Left ventricle myocardium inferior (tissue), 1 donor: ENCODE measurements around the gene SAFB. TPM values are rescaled to one million over a fixed set of nuclear protein-coding genes. Genes with fewer than 3 reads are reported as not detected.

Experiments used
- DNase-seq: peaks from one replicate; pipeline ENCODE4 v3.0.0-alpha.2; 2020
- H3K27ac ChIP-seq: fragments of 200-600 bp; replicated peaks from 2 replicates; pipeline ENCODE4 v1.8.0; 2021
- H3K27me3 ChIP-seq: fragments of 200-600 bp; 2 replicates; pipeline ENCODE4 v1.8.0; 2021; ENCODE audit warnings: low read depth
- H3K36me3 ChIP-seq: fragments of 200-600 bp; 2 replicates; pipeline ENCODE4 v1.8.0; 2021
- H3K4me1 ChIP-seq: fragments of 200-600 bp; 2 replicates; pipeline ENCODE4 v1.8.0; 2021
- H3K4me3 ChIP-seq: fragments of 200-600 bp; 2 replicates; pipeline ENCODE4 v1.8.0; 2021; ENCODE audit warnings: mild to moderate bottlenecking, moderate library complexity
- H3K9me3 ChIP-seq: fragments of 200-600 bp; replicated peaks from 2 replicates; pipeline ENCODE4 v1.8.0; 2021
- intact Hi-C: fragments of 100-400 bp; cut with micrococcal nuclease; formaldehyde crosslinking; loops from one replicate; pipeline ENCODE4 v1.11.0; 2022
- total RNA-seq: library from RNA; stranded (reverse); fragmentation: NEBNext Ultra II Directional; extraction: Animal tissue kit (Norgen Biotek cat#: 25700); gene quantifications from one replicate; pipeline ENCODE4 v1.2.1, GENCODE V29; 2021
- TF ChIP-seq, protein P1 (sequence below): fragments of 200-600 bp; IDR thresholded peaks from 2 replicates; pipeline ENCODE4 v1.8.0; 2021; ENCODE audit warnings: antibody characterized with exemption, mild to moderate bottlenecking, borderline replicate concordance
- donor health status: DM: no; HTN: yes; CAD: no; lungs with severe emphysema.

SAFB gene
- total RNA-seq, 1 donor from 2014 or later = 54.6 TPM

DNA sequence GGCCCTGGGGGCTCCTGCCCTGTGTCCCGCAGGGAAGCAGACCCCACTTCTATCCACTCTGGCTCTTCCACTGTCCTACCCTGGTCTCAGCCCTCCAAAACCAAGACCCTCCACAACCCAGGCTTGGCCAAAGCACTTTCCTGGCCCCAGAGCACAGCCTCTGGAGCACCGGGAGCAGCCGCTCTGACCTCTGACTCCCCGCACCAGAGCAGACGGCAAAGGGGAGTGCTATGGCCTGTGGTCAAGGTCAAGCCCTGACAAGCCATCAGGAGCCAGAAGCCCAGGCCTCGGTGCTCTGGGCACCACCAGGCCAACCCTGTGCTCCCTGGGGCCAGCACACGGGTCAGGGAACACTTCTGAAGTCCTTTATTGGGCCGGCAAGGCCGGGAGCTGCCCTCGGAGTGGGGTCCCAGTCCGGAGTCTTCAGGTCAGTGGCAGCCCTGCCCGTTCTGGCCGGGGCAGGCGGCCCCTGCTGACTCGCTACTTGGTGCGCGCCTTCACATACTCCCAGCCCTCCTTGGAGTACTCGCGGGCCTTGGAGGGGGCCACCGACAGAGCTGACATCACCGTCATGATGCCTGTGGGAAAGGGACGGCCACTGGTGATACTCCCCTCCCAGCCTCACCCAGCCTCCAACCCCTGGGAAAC, 55.3 kb downstream of the SAFB start:
- Histone ChIP-seq H3K9me3 (no peaks in the 10 kb centered on the region), H3K4me1 (peaks cover 45% of the 10 kb centered on the region), H3K36me3 (peaks cover 13% of the 10 kb centered on the region), H3K27me3 (no peaks in the 10 kb centered on the region), H3K4me3 (no peak overlapping the region), H3K27ac (no peak overlapping the region)
- intact Hi-C loops = no loop called here
- DNase-seq = no peak
- TF ChIP-seq, protein P1, sequence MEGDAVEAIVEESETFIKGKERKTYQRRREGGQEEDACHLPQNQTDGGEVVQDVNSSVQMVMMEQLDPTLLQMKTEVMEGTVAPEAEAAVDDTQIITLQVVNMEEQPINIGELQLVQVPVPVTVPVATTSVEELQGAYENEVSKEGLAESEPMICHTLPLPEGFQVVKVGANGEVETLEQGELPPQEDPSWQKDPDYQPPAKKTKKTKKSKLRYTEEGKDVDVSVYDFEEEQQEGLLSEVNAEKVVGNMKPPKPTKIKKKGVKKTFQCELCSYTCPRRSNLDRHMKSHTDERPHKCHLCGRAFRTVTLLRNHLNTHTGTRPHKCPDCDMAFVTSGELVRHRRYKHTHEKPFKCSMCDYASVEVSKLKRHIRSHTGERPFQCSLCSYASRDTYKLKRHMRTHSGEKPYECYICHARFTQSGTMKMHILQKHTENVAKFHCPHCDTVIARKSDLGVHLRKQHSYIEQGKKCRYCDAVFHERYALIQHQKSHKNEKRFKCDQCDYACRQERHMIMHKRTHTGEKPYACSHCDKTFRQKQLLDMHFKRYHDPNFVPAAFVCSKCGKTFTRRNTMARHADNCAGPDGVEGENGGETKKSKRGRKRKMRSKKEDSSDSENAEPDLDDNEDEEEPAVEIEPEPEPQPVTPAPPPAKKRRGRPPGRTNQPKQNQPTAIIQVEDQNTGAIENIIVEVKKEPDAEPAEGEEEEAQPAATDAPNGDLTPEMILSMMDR = no peak

DNA sequence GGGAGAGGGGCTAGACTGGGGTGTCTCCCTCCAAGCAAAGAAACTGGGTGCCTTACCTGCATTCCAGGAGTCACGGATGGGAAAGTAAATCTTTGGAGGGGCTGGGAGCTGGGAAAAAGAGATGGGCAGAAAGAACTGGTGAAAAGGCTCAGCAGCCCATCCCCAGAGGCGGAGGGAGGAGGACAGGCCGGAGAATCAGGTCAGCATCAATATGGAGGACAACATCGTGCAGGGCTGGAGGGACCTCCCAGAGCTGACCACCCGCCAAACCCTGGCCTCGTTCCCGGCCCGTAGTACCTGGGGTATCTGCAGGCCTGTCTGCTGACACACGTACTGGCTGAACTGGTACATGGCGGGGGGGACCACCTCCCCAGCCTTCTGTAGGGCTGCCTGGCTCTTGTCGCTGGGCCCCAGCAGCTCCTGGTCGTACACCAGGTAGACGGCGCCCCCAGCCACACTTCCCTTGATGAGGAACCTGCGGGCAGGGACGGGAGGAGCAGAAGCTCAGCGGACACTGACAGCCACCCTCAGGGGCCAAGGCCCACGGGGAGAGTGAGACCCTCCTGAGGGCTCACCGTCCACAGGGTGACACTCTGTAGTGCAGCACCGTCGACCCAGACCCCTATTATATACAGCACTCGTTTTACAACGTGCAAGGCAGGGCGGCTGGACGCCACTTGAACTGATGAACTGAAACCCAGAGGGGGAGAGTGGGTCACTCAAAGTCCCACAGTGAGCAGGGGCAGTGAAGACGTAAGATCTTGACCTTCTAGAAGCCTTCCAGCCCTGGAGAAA, 56.6 kb downstream of the SAFB start:
- intact Hi-C loops = no loop called here
- DNase-seq = no peak

DNA sequence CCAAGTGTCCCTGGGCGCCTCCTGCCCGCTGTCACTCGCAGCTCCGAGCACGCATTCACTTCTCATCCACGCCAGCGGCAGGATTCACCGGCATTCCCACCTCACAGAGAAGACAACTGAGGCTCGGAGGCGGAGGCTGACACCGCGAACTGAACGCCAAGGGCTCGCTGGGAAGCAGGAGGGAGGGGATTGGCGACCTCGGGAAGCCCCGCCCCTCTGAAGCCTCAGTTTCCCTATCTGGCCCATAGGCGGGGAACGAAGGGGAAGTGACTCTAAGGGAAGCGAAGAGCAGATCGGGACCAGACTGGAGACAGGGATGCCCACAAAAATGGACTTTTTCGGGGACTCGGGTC, 57.2 kb downstream of the SAFB start:
- intact Hi-C loops = no loop called here
- Histone ChIP-seq H3K27me3 (no peaks in the 10 kb centered on the region), H3K4me1 (peaks cover 44% of the 10 kb centered on the region), H3K9me3 (no peaks in the 10 kb centered on the region), H3K4me3 (peak overlapping the region; percentile 91), H3K36me3 (peaks cover 13% of the 10 kb centered on the region), H3K27ac (peak overlapping the region; percentile 96)
- no peak for DNase-seq
- TF ChIP-seq, protein P1 = no peak

More for the DNA sequence above, 56.6 kb downstream of the SAFB start:
- TF ChIP-seq, protein P1 = no peak
- peaks cover 13% of the 10 kb centered on the region for H3K36me3 ChIP-seq
- H3K27me3 ChIP-seq = no peaks in the 10 kb centered on the region
- no peaks in the 10 kb centered on the region for H3K9me3 ChIP-seq
- H3K4me3 ChIP-seq = peak overlapping the region; percentile 91
- peaks cover 45% of the 10 kb centered on the region for H3K4me1 ChIP-seq
- H3K27ac ChIP-seq = peak overlapping the region; percentile 96

DNA sequence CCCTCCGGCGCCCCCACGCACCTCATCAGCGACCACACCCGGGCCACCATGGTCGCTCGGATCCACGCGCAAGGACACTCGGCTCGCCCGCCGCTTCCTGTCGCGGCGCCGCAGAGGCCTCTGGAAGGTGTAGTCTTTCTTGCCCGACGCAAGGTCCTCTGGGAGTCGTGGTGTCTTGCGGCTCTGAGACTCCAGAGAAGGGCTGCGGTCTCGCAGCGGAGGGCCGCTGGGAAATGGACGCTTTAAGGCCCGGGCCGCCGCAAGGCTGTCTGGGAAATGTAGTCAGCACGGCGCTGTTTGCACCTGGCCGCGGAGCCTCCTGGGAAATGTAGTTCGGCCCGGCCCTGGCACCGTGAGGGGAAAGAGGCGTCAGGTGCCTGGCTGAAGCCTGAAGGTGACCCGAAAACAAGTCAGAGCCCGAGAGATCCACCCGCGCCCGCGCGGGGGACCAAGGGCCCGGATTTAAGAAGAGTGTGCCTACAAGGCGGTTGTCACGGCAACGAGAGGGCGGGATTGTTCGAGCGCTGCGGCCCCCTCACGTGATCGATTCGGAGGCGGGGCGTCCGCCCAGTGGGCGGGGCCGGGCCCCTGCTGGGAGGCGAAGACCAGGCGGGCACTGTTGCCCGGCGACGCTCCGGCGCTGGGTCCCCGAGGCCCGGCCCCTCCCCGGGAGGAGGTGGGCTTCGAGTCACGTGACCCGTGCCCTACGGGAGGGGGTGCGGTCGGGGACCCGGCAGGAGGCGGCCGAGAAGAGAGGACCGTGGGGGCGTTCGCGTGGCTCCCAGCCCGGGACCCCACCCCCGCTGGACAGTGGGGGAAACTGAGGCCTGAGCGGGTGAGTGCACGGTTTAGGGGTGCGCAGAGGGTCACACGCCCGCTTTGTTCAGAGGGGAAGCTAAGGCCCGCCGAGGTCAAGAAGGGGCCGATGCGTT, 57.8 kb downstream of the SAFB start, which contains the start of the genes HSD11B1L and MICOS13:
HSD11B1L (plus strand) TSS at position 591 of the 932 bp plus-strand sequence. CDS start 3,806 bp downstream, outside the sequence.
MICOS13 (minus strand) TSS at position 80 of the 932 bp plus-strand sequence; CDS start at position 50, 30 bp downstream.
- intact Hi-C loops = no loop called here
- Histone ChIP-seq H3K4me1 (peaks cover 38% of the 10 kb centered on the region), H3K27ac (peak within 1 kb of the TSS; percentile 96), H3K36me3 (peaks cover 13% of the 10 kb centered on the region), H3K4me3 (peak within 1 kb of the TSS; percentile 91), H3K9me3 (no peaks in the 10 kb centered on the region), H3K27me3 (no peaks in the 10 kb centered on the region)
- peak; percentile 99 for DNase-seq
- TF ChIP-seq, protein P1 = no peak

DNA sequence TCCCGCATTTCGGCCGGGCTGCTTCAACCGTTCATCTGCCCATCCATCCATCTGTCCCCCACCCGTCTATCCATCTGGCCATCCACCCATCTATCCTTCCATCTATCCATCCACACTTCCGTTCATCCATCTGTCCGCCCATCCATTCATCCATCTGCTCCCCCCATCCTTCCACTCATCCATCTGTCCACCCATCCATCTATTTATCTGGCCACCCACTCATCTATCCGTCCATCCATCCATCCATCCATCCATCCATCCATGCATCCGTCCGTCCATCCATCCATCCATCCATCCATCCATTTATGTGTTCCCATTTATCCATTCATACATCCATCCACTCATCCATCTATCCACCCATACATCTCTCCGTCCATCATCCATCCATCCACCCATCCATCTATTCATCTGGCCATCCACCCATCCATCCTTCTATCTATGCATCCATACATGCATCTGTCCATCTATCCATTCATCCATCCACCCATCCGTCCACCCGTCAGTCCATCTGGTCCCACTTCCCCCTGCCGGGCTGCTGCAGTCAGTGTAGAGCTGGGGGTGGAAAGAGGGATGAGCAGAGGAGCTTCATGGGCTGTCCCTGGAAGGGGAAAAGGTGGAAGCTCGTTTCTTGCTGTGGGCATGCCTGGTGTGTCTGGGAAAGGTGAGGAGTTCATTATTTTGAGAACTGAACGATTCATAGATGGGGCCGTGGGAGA, 58.7 kb downstream of the SAFB start:
- intact Hi-C loops = no loop called here
- Histone ChIP-seq H3K4me1 (peaks cover 35% of the 10 kb centered on the region), H3K9me3 (no peaks in the 10 kb centered on the region), H3K36me3 (peaks cover 13% of the 10 kb centered on the region), H3K27ac (peak overlapping the region; percentile 96), H3K4me3 (peak overlapping the region; percentile 91), H3K27me3 (no peaks in the 10 kb centered on the region)
- TF ChIP-seq, protein P1 = no peak
- DNase-seq = no peak
